GM19395 (cell line): ENCODE data around the gene LILRB2.
"Not testable (repeated sequence)": the region's sequence is repeated elsewhere in the genome, so short reads cannot be mapped to it uniquely, and the experiment has no call there.

ENCODE experiments used
- ATAC-seq: cut with Tn5 transposase; IDR thresholded peaks from one replicate; pipeline ENCODE4 v1.9.1; 2021; ENCODE audit warnings: mild to moderate bottlenecking, moderate library complexity; ENCODE audit not compliant: unreplicated experiment

Gene LILRB2

GRCh38 chr19:54245936-54246335, 35.0 kb downstream of the LILRB2 start:
- ATAC-seq: no peak

- ATAC-seq: not testable (repeated sequence)
Measured at GRCh38 chr19:54243809-54244208, 37.1 kb downstream of the LILRB2 start.

GRCh38 chr19:54242646-54243045, 38.3 kb downstream of the LILRB2 start, which contains the start of gene LILRA6:
Gene LILRA6 (minus strand): TSS chr19:54242790.
- ATAC-seq: not testable (repeated sequence)

DNA sequence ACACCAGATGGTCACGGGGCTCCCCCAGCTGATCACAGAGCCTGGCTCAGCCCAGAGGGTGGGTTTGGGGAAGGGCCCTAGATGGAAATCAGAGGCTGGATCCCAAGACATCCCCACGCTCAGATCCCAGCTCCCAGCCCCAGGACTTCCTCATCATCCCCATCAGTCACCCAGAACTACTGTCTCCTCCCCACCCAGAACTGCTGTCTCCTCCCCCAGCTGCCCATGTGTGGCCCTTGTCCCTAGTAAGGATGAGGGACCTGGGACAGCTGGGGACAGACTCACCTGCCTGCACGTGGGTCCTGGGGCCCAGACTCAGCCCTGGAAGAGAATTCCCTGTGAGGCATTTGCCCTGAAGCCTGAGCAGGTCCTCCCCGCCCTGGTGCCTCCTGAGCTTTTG, 38.7 kb downstream of the LILRB2 start:
- not testable (repeated sequence) for ATAC-seq

- not testable (repeated sequence) for ATAC-seq
Measured at GRCh38 chr19:54240372-54241336, 40.3 kb downstream of the LILRB2 start.

GRCh38 chr19:54239491-54240371, 41.2 kb downstream of the LILRB2 start:
- not testable (repeated sequence) for ATAC-seq

DNA sequence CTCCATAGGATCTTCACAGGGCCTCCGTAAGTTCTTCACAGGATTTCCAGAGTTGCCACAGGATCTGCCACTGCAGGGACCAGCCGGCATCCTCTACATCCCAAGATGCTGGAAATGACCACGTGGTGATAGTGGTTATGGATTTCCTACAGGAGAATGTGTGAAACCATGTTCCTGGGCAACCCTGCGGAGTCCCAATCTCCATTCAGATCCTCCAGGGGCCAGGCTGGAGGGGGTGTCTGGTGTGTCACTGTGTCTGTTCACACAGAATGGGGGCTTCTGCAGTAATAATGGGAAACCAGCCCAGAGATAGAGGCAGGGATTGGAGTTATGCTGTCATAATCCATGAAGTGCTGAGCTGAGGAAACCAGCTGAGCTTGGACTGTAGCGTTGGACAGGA, 47.0 kb downstream of the LILRB2 start:
- no peak for ATAC-seq

DNA sequence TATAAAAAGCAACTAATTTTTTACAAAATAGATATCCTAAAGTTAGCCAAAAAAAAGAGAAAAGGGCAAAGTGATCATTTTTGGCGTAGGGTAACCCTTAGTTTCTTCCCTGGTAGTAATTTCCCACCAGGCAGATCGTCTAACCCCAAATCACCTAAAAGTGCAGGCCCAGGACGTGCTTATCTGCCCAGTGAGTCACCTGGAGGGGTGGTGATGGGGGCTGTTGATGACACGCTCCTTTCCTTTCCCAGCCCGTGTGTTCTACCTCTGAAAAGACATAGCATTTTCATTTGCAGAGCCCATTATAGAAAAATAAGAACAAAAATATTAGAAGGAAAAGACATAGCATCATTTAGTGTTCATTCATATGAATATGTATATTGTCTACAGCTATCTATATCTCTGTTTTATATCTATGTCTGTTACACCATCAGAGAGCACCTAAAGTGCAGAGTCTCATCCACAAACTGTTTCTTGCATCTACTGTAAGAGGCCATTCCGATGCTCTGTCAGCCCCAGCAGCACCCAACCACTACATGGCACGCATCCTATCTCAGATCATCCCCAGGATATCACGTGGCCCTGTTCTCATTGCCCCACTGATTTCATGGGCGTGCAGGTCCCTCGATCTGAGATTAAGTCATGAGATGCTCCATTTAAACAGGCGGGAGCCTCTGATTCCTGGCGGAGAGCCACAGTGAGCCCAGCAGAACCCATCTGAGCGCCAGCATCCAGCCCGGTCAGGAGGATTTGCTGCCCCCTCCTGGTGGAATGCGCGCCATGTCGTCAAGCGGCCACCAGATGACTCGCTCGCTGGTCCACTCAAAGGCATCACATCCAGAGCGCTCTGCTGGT, 49.6 kb downstream of the LILRB2 start:
- no peak for ATAC-seq

- no peak for ATAC-seq
Measured at GRCh38 chr19:54230031-54230430, 50.9 kb downstream of the LILRB2 start.

DNA sequence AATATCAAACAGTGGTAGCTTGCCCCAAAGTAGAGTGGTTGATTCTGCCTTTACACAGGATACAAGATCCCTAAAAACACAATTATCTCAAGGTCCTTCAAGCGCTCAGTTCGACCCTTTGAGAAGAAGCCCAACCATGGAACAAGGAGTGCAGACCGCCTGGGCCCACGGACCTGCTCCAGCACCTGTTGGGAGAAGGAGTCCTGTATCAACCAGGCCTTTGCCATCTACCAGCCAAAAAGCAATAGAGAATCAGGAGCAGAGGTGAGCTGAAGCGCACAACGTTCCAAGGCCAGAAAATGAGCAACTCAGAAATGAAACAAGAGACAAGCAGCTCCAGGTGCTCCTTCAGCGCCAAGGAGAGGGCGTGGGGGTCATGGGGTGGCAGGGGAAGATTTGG, 51.8 kb downstream of the LILRB2 start:
- no peak for ATAC-seq

DNA sequence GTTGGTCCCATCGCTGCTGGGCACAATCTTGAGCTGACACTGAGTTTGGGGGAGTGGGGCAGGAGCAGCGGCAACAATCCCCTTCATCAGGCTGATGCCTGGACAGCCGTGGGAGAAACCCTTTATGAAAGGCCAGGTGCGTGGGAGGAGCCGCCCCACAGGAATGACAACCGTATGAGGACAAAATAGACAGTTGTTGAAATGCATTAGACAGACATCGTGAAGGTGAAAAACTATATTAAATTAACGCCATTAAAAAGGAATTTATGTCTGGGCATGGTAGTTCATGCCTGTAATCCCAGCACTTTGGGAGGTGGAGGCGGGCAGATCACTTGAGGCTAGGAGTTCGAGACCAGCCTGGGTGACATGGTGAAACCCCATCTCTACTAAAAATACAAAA, 56.3 kb downstream of the LILRB2 start:
- not testable (repeated sequence) for ATAC-seq

DNA sequence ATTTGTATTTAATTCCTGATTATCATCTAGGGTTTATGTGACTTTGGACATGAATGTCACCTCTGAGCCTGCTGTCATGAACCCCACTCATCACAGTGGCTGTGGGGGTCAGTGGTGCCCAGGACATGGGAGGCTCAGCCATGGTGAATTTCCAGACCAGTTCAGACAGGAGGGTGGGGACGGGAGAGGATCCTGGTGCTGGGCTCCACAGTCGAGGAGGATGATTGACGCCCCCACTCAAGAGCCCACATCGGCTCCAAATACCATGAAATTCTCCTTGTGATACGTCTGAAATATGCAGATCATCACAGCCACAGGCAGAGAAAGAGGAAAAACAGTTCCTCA, 57.0 kb downstream of the LILRB2 start:
- ATAC-seq: not testable (repeated sequence)
